Right lobe of liver (tissue), 6 donors: Measurements from ENCODE around the gene C6orf132. TPM values are rescaled to one million over a fixed set of nuclear protein-coding genes. Genes with fewer than 3 reads are reported as not detected.

ENCODE experiments used
- ATAC-seq, 4 donors: fragments of 200-7000 bp; cut with Tn5 transposase; one replicate each; pipeline ENCODE4 v1.9.1; 2020; ENCODE audit warnings: mild to moderate bottlenecking in 4 of 4, moderate library complexity in 4 of 4
- DNase-seq, 3 donors: peaks; one replicate each; pipeline ENCODE4 v3.0.0-alpha.2; 2020
- H3K27ac ChIP-seq, 3 donors: fragments of 200-600 bp; one replicate each; pipeline ENCODE4 v1.8.0; 2022
- H3K27me3 ChIP-seq, 2 donors: fragments of 200-600 bp; one replicate each; pipeline ENCODE4 v1.8.0; 2022
- H3K36me3 ChIP-seq, 4 donors: fragments of 200-600 bp; sonication (generic) in 1 of 4; one replicate each; pipeline versions ENCODE4 v1.5.1 to v1.8.0; 2017 to 2022; ENCODE audit warnings: control low read depth in 1 of 4
- H3K4me1 ChIP-seq, 4 donors: fragments of 200-600 bp; sonication (generic) in 1 of 4; one replicate each; pipeline versions ENCODE4 v1.5.1 to v1.8.0; 2017 to 2022; ENCODE audit warnings: control low read depth in 1 of 4
- H3K4me3 ChIP-seq, 3 donors: fragments of 200-600 bp; one replicate each; pipeline ENCODE4 v1.8.0; 2022
- H3K9me3 ChIP-seq, 4 donors: fragments of 200-600 bp; sonication (generic) in 1 of 4; one replicate each; pipeline versions ENCODE4 v1.5.1 to v1.8.0; 2017 to 2022; ENCODE audit warnings: control low read depth in 1 of 4
- CTCF ChIP-seq, 4 donors: fragments of 200-600 bp in 3 of 4; fragments of 450-650 bp in 1 of 4; IDR thresholded peaks; one replicate each; pipeline versions ENCODE4 v1.5.1 to v1.8.0; 2016 to 2022; ENCODE audit warnings: antibody characterized with exemption in 4 of 4, mild to moderate bottlenecking in 2 of 4
- POLR2A ChIP-seq: fragments of 450-650 bp; IDR thresholded peaks from one replicate; pipeline ENCODE4 v1.6.1; 2017; ENCODE audit warnings: antibody characterized with exemption, mild to moderate bottlenecking
- WGBS: methylation state at CpG from one replicate; pipeline ENCODE4 v1.1.6; 2018; ENCODE audit warnings: low coverage, low lambda C conversion rate; ENCODE audit not compliant: insufficient coverage; ENCODE audit errors: missing lambda C conversion rate; 5-methylcytosine and 5-hydroxymethylcytosine counted together
- intact Hi-C, 2 donors: fragments of 100-400 bp; cut with DNase I; formaldehyde crosslinking; loops; one replicate each; pipeline versions ENCODE4 v1.11.2 to v1.14.1; 2022
- total RNA-seq, 6 experiments: library from RNA; depleted of rRNA in 2 of 6; stranded (reverse); fragments of >200 nt in 2 of 6; fragmentation: NEBNext Ultra II Directional in 3 of 6; extraction: Animal tissue kit (Norgen Biotek cat#: 25700) in 3 of 6; gene quantifications; one replicate each; pipeline versions ENCODE4 v1.1.0 to v1.2.4, GENCODE V29; 2016 to 2023
- donor health status: DM: no; HTN: yes; CAD: no.
- donor health status: DM: no; HTN: no; CAD: no.
- donor health status: DM: no; HTN: no; CAD: no.
- donor health status: DM: no; HTN: yes; CAD: no.
- donor health status: DM: no; HTN: yes; CAD: no.

The C6orf132 gene
- total RNA-seq, 6 experiments from 2014 or later = 0.07 to 0.74 (median 0.34) TPM

GRCh38 chr6:42093582-42094329 is 48.7 kb downstream of the C6orf132 start:
- Histone ChIP-seq H3K27ac (no peak overlapping the region), H3K27me3 (no peaks in the 10 kb centered on the region), H3K4me1 (no peaks in the 10 kb centered on the region), H3K4me3 (no peak overlapping the region), H3K9me3 (no peaks in the 10 kb centered on the region), H3K36me3 (no peaks in the 10 kb centered on the region)
- no peak for TF ChIP-seq POLR2A
- no peak for TF ChIP-seq CTCF (IDR thresholded peaks at IDR 0.05)
- DNase-seq = no peak
- no peak for ATAC-seq
- intact Hi-C loops = no loop called here
- 72% methylated on average over 7 of the region's 10 CpGs for WGBS

GRCh38 chr6:42091718-42092023 is 50.7 kb downstream of the C6orf132 start:
- 80% methylated on average over 4 of the region's 9 CpGs for WGBS

GRCh38 chr6:42090819-42091717 is 51.4 kb downstream of the C6orf132 start:
- TF ChIP-seq POLR2A = no peak
- TF ChIP-seq CTCF (IDR thresholded peaks at IDR 0.05) = no peak
- no peaks in the 10 kb centered on the region for H3K27me3 ChIP-seq
- intact Hi-C loops = no loop called here
- no peak overlapping the region for H3K27ac ChIP-seq
- H3K4me1 ChIP-seq = no peaks in the 10 kb centered on the region
- H3K4me3 ChIP-seq = no peak overlapping the region
- no peak for ATAC-seq
- no peaks in the 10 kb centered on the region for H3K9me3 ChIP-seq
- 89% methylated on average over 6 of the region's 10 CpGs for WGBS
- no peak for DNase-seq
- H3K36me3 ChIP-seq = no peaks in the 10 kb centered on the region

More at GRCh38 chr6:42091718-42092023, 50.7 kb downstream of the C6orf132 start:
- H3K36me3 ChIP-seq = no peaks in the 10 kb centered on the region
- H3K9me3 ChIP-seq = no peaks in the 10 kb centered on the region
- DNase-seq = no peak
- no peak for ATAC-seq
- no peaks in the 10 kb centered on the region for H3K4me1 ChIP-seq
- H3K27me3 ChIP-seq = no peaks in the 10 kb centered on the region
- no peak overlapping the region for H3K4me3 ChIP-seq
- intact Hi-C loops = no loop called here
- no peak overlapping the region for H3K27ac ChIP-seq
- TF ChIP-seq CTCF (IDR thresholded peaks at IDR 0.05) (no peak), POLR2A (no peak)

- no peak for DNase-seq
- no peak overlapping the region for H3K4me3 ChIP-seq
- no peaks in the 10 kb centered on the region for H3K9me3 ChIP-seq
- ATAC-seq = peak in 2 of 4 donors; percentile 41 to 48
- no peaks in the 10 kb centered on the region for H3K27me3 ChIP-seq
- no peaks in the 10 kb centered on the region for H3K36me3 ChIP-seq
- H3K27ac ChIP-seq = no peak overlapping the region
- TF ChIP-seq CTCF (IDR thresholded peaks at IDR 0.05) (no peak), POLR2A (no peak)
- intact Hi-C loops = no loop called here
- H3K4me1 ChIP-seq = no peaks in the 10 kb centered on the region
- WGBS = 91% methylated on average over 4 of the region's 7 CpGs
Measured at GRCh38 chr6:42088101-42088591, 54.3 kb downstream of the C6orf132 start.
